PC-9 (cell line): ENCODE measurements around the gene CAMTA1. TPM values are rescaled to one million over a fixed set of nuclear protein-coding genes. Genes with fewer than 3 reads are reported as not detected.

ENCODE experiments used
- BruUV-seq: library from RNA; stranded (reverse); fragments of 400-500 nt; replicated peaks from 2 replicates; lab custom pipeline; 2021; lab: Mats Ljungman, UMichigan
- CTCF ChIA-PET: fragments of 300-600 bp; sonication (Branson Sonifier 250); formaldehyde crosslinking; loops from one replicate; lab custom pipeline; 2022; ENCODE audit warnings: antibody characterized with exemption; lab: Charles Lee
- POLR2A ChIA-PET: fragments of 300-600 bp; sonication (Branson Sonifier 250); formaldehyde crosslinking; loops from one replicate; lab custom pipeline; 2022; ENCODE audit warnings: antibody characterized with exemption; ENCODE audit not compliant: unreplicated experiment; lab: Charles Lee
- DNase-seq, 2 experiments: peaks; one replicate each; pipeline versions ENCODE4 v3.0.0 to v3.0.0-alpha.2; 2015 to 2022; ENCODE audit warnings: mixed read lengths in 1 of 2
- H2AFZ ChIP-seq: fragments of 200-600 bp; sonication (generic); 2 replicates; pipeline ENCODE4 v1.8.1; 2017; ENCODE audit warnings: antibody characterized with exemption
- H3F3A ChIP-seq: fragments of 200-600 bp; sonication (generic); 2 replicates; pipeline ENCODE4 v1.8.1; 2017; ENCODE audit warnings: antibody characterized with exemption, mild to moderate bottlenecking, low read depth; ENCODE audit not compliant: insufficient read depth
- H3K27ac ChIP-seq: fragments of 200-600 bp; sonication (generic); 2 replicates; pipeline ENCODE4 v1.6.1; 2016; ENCODE audit warnings: mixed run types
- H3K27me3 ChIP-seq: fragments of 200-600 bp; sonication (generic); 2 replicates; pipeline ENCODE4 v1.6.1; 2016; ENCODE audit warnings: low read depth, mixed run types; ENCODE audit not compliant: insufficient read depth
- H3K36me3 ChIP-seq: fragments of 200-600 bp; sonication (generic); 2 replicates; pipeline ENCODE4 v1.6.1; 2016; ENCODE audit warnings: low read depth, mixed run types
- H3K4me1 ChIP-seq: fragments of 200-600 bp; sonication (generic); replicated peaks from 2 replicates; pipeline ENCODE4 v1.6.1; 2016; ENCODE audit warnings: mixed run types; ENCODE audit not compliant: insufficient read depth
- H3K4me2 ChIP-seq: fragments of 200-600 bp; sonication (generic); 2 replicates; pipeline ENCODE4 v1.6.1; 2017; ENCODE audit warnings: mixed run types
- H3K4me3 ChIP-seq: fragments of 200-600 bp; sonication (generic); 2 replicates; pipeline ENCODE4 v1.6.1; 2016; ENCODE audit warnings: mixed run types
- H3K79me2 ChIP-seq: fragments of 200-600 bp; sonication (generic); 2 replicates; pipeline ENCODE4 v1.6.1; 2017; ENCODE audit warnings: low read depth, mixed run types
- H3K9me2 ChIP-seq: fragments of 200-600 bp; sonication (generic); 2 replicates; pipeline ENCODE4 v1.8.1; 2017; ENCODE audit warnings: mild to moderate bottlenecking; ENCODE audit not compliant: insufficient read depth
- H3K9me3 ChIP-seq: fragments of 200-600 bp; sonication (generic); 2 replicates; pipeline ENCODE4 v1.8.1; 2016; ENCODE audit warnings: low read depth; ENCODE audit not compliant: insufficient read depth
- H4K20me1 ChIP-seq: fragments of 200-600 bp; sonication (generic); 2 replicates; pipeline ENCODE4 v1.8.1; 2017; ENCODE audit not compliant: insufficient read depth
- EZH2 ChIP-seq: fragments of 200-600 bp; sonication (generic); IDR thresholded peaks from 2 replicates; pipeline ENCODE4 v1.8.0; 2017; ENCODE audit warnings: antibody characterized with exemption, low read depth
- intact Hi-C: fragments of 100-400 bp; cut with micrococcal nuclease; formaldehyde crosslinking; loops from one replicate; pipeline ENCODE4 v1.10.0; 2022; ENCODE audit not compliant: unreplicated experiment
- total RNA-seq: library from RNA; stranded (reverse); gene quantifications from 2 replicates; pipeline ENCODE4 v1.2.3, GENCODE V29; 2021
- TF ChIP-seq, protein P1 (sequence below): fragments of 200-600 bp; sonication (generic); conservative IDR thresholded peaks from 2 replicates; pipeline ENCODE4 v1.6.1; 2017; ENCODE audit warnings: mixed run types, antibody characterized with exemption, mild to moderate bottlenecking, moderate library complexity

CAMTA1 gene
- total RNA-seq, 1 experiment from 2014 or later: 72.3 TPM

GRCh38 chr1:7755448-7755847 lies 970.2 kb downstream of the CAMTA1 start:
- ChIA-PET POLR2A (no interaction called here), CTCF (no interaction called here)
- TF ChIP-seq EZH2: no peak
- TF ChIP-seq, protein P1, sequence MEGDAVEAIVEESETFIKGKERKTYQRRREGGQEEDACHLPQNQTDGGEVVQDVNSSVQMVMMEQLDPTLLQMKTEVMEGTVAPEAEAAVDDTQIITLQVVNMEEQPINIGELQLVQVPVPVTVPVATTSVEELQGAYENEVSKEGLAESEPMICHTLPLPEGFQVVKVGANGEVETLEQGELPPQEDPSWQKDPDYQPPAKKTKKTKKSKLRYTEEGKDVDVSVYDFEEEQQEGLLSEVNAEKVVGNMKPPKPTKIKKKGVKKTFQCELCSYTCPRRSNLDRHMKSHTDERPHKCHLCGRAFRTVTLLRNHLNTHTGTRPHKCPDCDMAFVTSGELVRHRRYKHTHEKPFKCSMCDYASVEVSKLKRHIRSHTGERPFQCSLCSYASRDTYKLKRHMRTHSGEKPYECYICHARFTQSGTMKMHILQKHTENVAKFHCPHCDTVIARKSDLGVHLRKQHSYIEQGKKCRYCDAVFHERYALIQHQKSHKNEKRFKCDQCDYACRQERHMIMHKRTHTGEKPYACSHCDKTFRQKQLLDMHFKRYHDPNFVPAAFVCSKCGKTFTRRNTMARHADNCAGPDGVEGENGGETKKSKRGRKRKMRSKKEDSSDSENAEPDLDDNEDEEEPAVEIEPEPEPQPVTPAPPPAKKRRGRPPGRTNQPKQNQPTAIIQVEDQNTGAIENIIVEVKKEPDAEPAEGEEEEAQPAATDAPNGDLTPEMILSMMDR: peak; percentile 35; the same call in 1 of the 2 replicates
- Histone ChIP-seq H3K27ac (no peak overlapping the region), H3K79me2 (no peaks in the 10 kb centered on the region), H3K9me2 (no peaks in the 10 kb centered on the region), H3K4me1 (no peaks in the 10 kb centered on the region), H3K4me2 (no peak overlapping the region), H3K4me3 (no peak overlapping the region), H3K27me3 (peaks cover 18% of the 10 kb centered on the region; the same call in 1 of the 2 replicates), H2AFZ (no peak overlapping the region), H3K9me3 (no peaks in the 10 kb centered on the region), H3F3A (no peaks in the 10 kb centered on the region), H4K20me1 (no peaks in the 10 kb centered on the region), H3K36me3 (no peaks in the 10 kb centered on the region)
- DNase-seq: no peak
- BruUV-seq: no TSS peak
- intact Hi-C loops: no loop called here

- Histone ChIP-seq H3F3A (no peaks in the 10 kb centered on the region), H3K27ac (no peak overlapping the region)
- POLR2A ChIA-PET: no interaction called here
Observed at GRCh38 chr1:7760245-7760644, 975.0 kb downstream of the CAMTA1 start.

DNA sequence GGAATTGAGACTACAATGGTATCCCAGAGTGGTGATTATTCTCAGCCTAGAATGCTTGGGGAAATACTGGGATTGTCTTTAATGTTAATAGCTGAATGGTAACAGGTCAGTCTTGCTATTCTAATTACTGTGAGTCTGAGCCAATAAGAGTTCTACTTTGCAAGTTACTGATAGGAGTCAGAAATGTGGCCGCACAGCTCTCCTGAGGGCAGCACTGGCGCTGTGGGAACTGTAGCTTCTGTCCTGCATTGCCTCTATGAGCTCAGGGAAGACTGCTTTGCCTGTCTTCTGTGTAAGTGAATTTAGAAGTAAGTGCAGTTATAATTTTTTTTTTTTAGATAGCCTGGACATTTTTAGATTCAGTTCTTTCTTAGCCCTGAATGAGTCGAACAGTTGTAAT lies 975.8 kb downstream of the CAMTA1 start:
- BruUV-seq: no TSS peak
- intact Hi-C loops: no loop called here

More at GRCh38 chr1:7760245-7760644, 975.0 kb downstream of the CAMTA1 start:
- intact Hi-C loops: no loop called here
- H3K9me2 ChIP-seq: no peaks in the 10 kb centered on the region
- H3K9me3 ChIP-seq: no peaks in the 10 kb centered on the region
- H3K27me3 ChIP-seq: peaks cover 6% of the 10 kb centered on the region; the same call in 1 of the 2 replicates
- CTCF ChIA-PET: no interaction called here
- TF ChIP-seq EZH2: no peak
- TF ChIP-seq, protein P1: no peak
- no peaks in the 10 kb centered on the region for H3K36me3 ChIP-seq
- no peak overlapping the region for H3K4me2 ChIP-seq
- no peaks in the 10 kb centered on the region for H4K20me1 ChIP-seq
- no peak for DNase-seq
- no peak overlapping the region for H3K4me3 ChIP-seq
- no peaks in the 10 kb centered on the region for H3K4me1 ChIP-seq
- no peaks in the 10 kb centered on the region for H3K79me2 ChIP-seq
- no TSS peak for BruUV-seq
- no peak overlapping the region for H2AFZ ChIP-seq

More for the DNA sequence above, 975.8 kb downstream of the CAMTA1 start:
- DNase-seq: no peak
- Histone ChIP-seq H4K20me1 (no peaks in the 10 kb centered on the region), H3K4me1 (no peaks in the 10 kb centered on the region), H2AFZ (no peak overlapping the region), H3K4me3 (no peak overlapping the region), H3K4me2 (no peak overlapping the region), H3K27ac (no peak overlapping the region), H3K27me3 (no peaks in the 10 kb centered on the region; the same call in 1 of the 2 replicates), H3K79me2 (no peaks in the 10 kb centered on the region), H3F3A (no peaks in the 10 kb centered on the region), H3K36me3 (no peaks in the 10 kb centered on the region), H3K9me2 (no peaks in the 10 kb centered on the region), H3K9me3 (no peaks in the 10 kb centered on the region)
- TF ChIP-seq EZH2: no peak
- TF ChIP-seq, protein P1: no peak
- CTCF ChIA-PET: interaction anchor here (1.0 kb wide), 1 partner anchor 9 kb away, joined by 5 read pairs; no protein-coding TSS in a partner anchor
- POLR2A ChIA-PET: no interaction called here
